Non-pigmented ciliary epithelial cell (primary cell): ENCODE data around the gene PRDM10.
A peak's percentile ranks its signal among the peaks of the same experiment; 100 is the strongest.
"Not testable (repeated sequence)": the region's sequence is repeated elsewhere in the genome, so short reads cannot be mapped to it uniquely, and the experiment has no call there.

Source experiments
- DNase-seq: peaks from one replicate; pipeline ENCODE4 v3.0.0-alpha.2; 2010; ENCODE audit warnings: low read depth

PRDM10 gene

GRCh38 chr11:129895126-129896041, 107.3 kb downstream of the PRDM10 start, which contains the start of gene NFRKB:
TSS of gene NFRKB (minus strand) at chr11:129895578. CDS start at chr11:129892849, 2,729 bp downstream.
- no peak for DNase-seq

GRCh38 chr11:129894278-129895125, 108.1 kb downstream of the PRDM10 start:
- no peak for DNase-seq

- DNase-seq: no peak
Measured at GRCh38 chr11:129888451-129888850, 114.2 kb downstream of the PRDM10 start.

- DNase-seq: no peak
Measured at GRCh38 chr11:129885381-129885780, 117.3 kb downstream of the PRDM10 start.

GRCh38 chr11:129884581-129884980, 118.1 kb downstream of the PRDM10 start:
- no peak for DNase-seq

GRCh38 chr11:129881570-129882170, 121.0 kb downstream of the PRDM10 start:
- DNase-seq: no peak

GRCh38 chr11:129880311-129880710, 122.3 kb downstream of the PRDM10 start:
- DNase-seq: no peak

GRCh38 chr11:129871914-129872313, 130.7 kb downstream of the PRDM10 start:
- no peak for DNase-seq

GRCh38 chr11:129868626-129869025, 134.0 kb downstream of the PRDM10 start:
- DNase-seq: not testable (repeated sequence)

GRCh38 chr11:129866311-129866710, 136.3 kb downstream of the PRDM10 start:
- DNase-seq: no peak

- no peak for DNase-seq
Measured at GRCh38 chr11:129865701-129866100, 136.9 kb downstream of the PRDM10 start.

- DNase-seq: no peak
Measured at GRCh38 chr11:129864811-129865210, 137.8 kb downstream of the PRDM10 start.

- DNase-seq: peak; percentile 92
Measured at GRCh38 chr11:129861702-129862522, 140.7 kb downstream of the PRDM10 start.

- DNase-seq: no peak
Measured at GRCh38 chr11:129856036-129856435, 146.6 kb downstream of the PRDM10 start.

- DNase-seq: no peak
Measured at GRCh38 chr11:129855086-129855485, 147.5 kb downstream of the PRDM10 start.

GRCh38 chr11:129854232-129854805, 148.3 kb downstream of the PRDM10 start:
- DNase-seq: no peak

GRCh38 chr11:129853518-129854231, 149.0 kb downstream of the PRDM10 start:
- DNase-seq: no peak

GRCh38 chr11:129852125-129852740, 150.4 kb downstream of the PRDM10 start:
- DNase-seq: no peak
